NCI-H2196 treated with DMSO at 0.1 percent for 48 hours (cell line): Measurements from ENCODE around the gene PLET1.
"Not testable (repeated sequence)": the region's sequence is repeated elsewhere in the genome, so short reads cannot be mapped to it uniquely, and the experiment has no call there.

Experiments
- DNase-seq: peaks from one replicate; lab custom pipeline; 2025; ENCODE audit not compliant: unreplicated experiment; lab: John Stamatoyannopoulos, UW

PLET1 gene

GRCh38 chr11:112215621-112216020, 45.0 kb downstream of the PLET1 start:
- no peak for DNase-seq

GRCh38 chr11:112213753-112214152, 46.9 kb downstream of the PLET1 start:
- DNase-seq, result no peak

GRCh38 chr11:112212710-112213109, 48.0 kb downstream of the PLET1 start:
- no peak for DNase-seq

- no peak for DNase-seq
These were observed 48.4 kb downstream of the PLET1 start for GRCh38 chr11:112212290-112212689.

GRCh38 chr11:112211536-112211935, 49.1 kb downstream of the PLET1 start:
- no peak for DNase-seq

- no peak for DNase-seq
These were observed 49.8 kb downstream of the PLET1 start for GRCh38 chr11:112210890-112211289.

GRCh38 chr11:112206071-112206470, 54.6 kb downstream of the PLET1 start:
- no peak for DNase-seq

- DNase-seq, result no peak
These were observed 60.4 kb downstream of the PLET1 start for GRCh38 chr11:112200252-112200651.

GRCh38 chr11:112199101-112199500, 61.6 kb downstream of the PLET1 start:
- not testable (repeated sequence) for DNase-seq
